GM12864 (cell line): Measurements from ENCODE around the gene SEC61B.

ENCODE experiments used
- DNase-seq: peaks from one replicate; pipeline ENCODE4 v3.0.0-alpha.2; 2011; ENCODE audit warnings: low read depth
- H3K4me3 ChIP-seq: 2 replicates; pipeline ENCODE4 v1.5.1; 2011; ENCODE audit warnings: mild to moderate bottlenecking, low read depth, low read length, control low read depth
- CTCF ChIP-seq: IDR thresholded peaks from 2 replicates; pipeline ENCODE4 v1.5.1; 2011; ENCODE audit warnings: low read depth, mild to moderate bottlenecking, moderate library complexity, low read length, control low read depth, inconsistent platforms; ENCODE audit errors: missing control alignments

SEC61B gene

GRCh38 chr9:99201603-99202002, 20.5 kb upstream of the SEC61B start:
- TF ChIP-seq CTCF: no peak
- no peak for DNase-seq
- no peak overlapping the region for H3K4me3 ChIP-seq

- TF ChIP-seq CTCF: no peak
- DNase-seq: no peak
- H3K4me3 ChIP-seq: no peak overlapping the region
These were observed 11.5 kb upstream of the SEC61B start for GRCh38 chr9:99210572-99210971.

- peak; percentile 22 for TF ChIP-seq CTCF
- no peak overlapping the region for H3K4me3 ChIP-seq
- DNase-seq: no peak
These were observed 10.3 kb upstream of the SEC61B start for GRCh38 chr9:99211746-99212145.

- no peak overlapping the region for H3K4me3 ChIP-seq
- TF ChIP-seq CTCF: no peak
- DNase-seq: no peak
These were observed 8.9 kb upstream of the SEC61B start for GRCh38 chr9:99213197-99213596.

GRCh38 chr9:99216073-99216472, 6.0 kb upstream of the SEC61B start:
- TF ChIP-seq CTCF: no peak
- H3K4me3 ChIP-seq: no peak overlapping the region
- DNase-seq: no peak

- TF ChIP-seq CTCF: no peak
- H3K4me3 ChIP-seq: peak overlapping the region; percentile 86; the same call in 1 of the 2 replicates
- no peak for DNase-seq
These were observed 2.1 kb upstream of the SEC61B start for GRCh38 chr9:99220011-99220410.

- DNase-seq: no peak
- H3K4me3 ChIP-seq: peak overlapping the region; percentile 86
- TF ChIP-seq CTCF: no peak
These were observed 839 bp upstream of the SEC61B start for GRCh38 chr9:99221266-99221620.
